Right atrium auricular region (tissue), 2 donors: ENCODE measurements around the gene CCL4. TPM values are rescaled to one million over a fixed set of nuclear protein-coding genes. Genes with fewer than 3 reads are reported as not detected.
"Not testable (repeated sequence)": the region's sequence is repeated elsewhere in the genome, so short reads cannot be mapped to it uniquely, and the experiment has no call there.

ENCODE experiments used
- DNase-seq: peaks from one replicate; pipeline ENCODE4 v3.0.0-alpha.2; 2019; ENCODE audit warnings: low spot score
- H3K27ac ChIP-seq, 2 donors: fragments of 200-600 bp; sonication (generic); 1 replicate in 1 of 2; 2 replicates in 1 of 2; pipeline ENCODE4 v1.5.1; 2016 to 2019
- H3K27me3 ChIP-seq, 2 donors: fragments of 200-600 bp; sonication (generic); one replicate each; pipeline versions ENCODE4 v1.5.1 to v1.6.0; 2017 to 2019
- H3K36me3 ChIP-seq: fragments of 200-600 bp; sonication (generic); one replicate; pipeline ENCODE4 v1.5.1; 2016
- H3K4me1 ChIP-seq, 2 donors: fragments of 200-600 bp; sonication (generic); one replicate each; pipeline versions ENCODE4 v1.5.1 to v1.6.0; 2017 to 2019
- H3K4me3 ChIP-seq, 2 donors: fragments of 200-600 bp; sonication (generic); 1 replicate in 1 of 2; 2 replicates in 1 of 2; pipeline ENCODE4 v1.5.1; 2017 to 2019; ENCODE audit warnings: mild to moderate bottlenecking in 1 of 2, moderate library complexity in 1 of 2
- H3K9me3 ChIP-seq, 2 donors: fragments of 200-600 bp; sonication (generic); one replicate each; pipeline ENCODE4 v1.5.1; 2019
- CTCF ChIP-seq, 2 donors: fragments of 200-600 bp; sonication (generic); IDR thresholded peaks; one replicate each; pipeline ENCODE4 v1.5.1; 2019; ENCODE audit warnings: antibody characterized with exemption in 2 of 2
- total RNA-seq, 2 donors: library from RNA; depleted of rRNA; stranded (reverse); fragments of >200 nt; gene quantifications; one replicate each; pipeline ENCODE4 v1.1.0, GENCODE V29; 2016

The CCL4 gene
- total RNA-seq, 2 donors from 2014 or later: 1.7 to 2.8 TPM

GRCh38 chr17:36104701-36105181 is 1.1 kb downstream of the CCL4 start:
- Histone ChIP-seq H3K27me3 (no peaks in the 10 kb centered on the region), H3K27ac (no peak overlapping the region), H3K36me3 (no peaks in the 10 kb centered on the region), H3K9me3 (no peaks in the 10 kb centered on the region), H3K4me1 (no peaks in the 10 kb centered on the region), H3K4me3 (no peak overlapping the region)
- DNase-seq: no peak
- no peak for TF ChIP-seq CTCF (IDR thresholded peaks at IDR 0.05)

GRCh38 chr17:36105781-36106492 is 2.3 kb downstream of the CCL4 start:
- H3K4me3 ChIP-seq: no peak overlapping the region

GRCh38 chr17:36106493-36106835 is 2.8 kb downstream of the CCL4 start:
- Histone ChIP-seq H3K9me3 (no peaks in the 10 kb centered on the region), H3K27me3 (no peaks in the 10 kb centered on the region), H3K4me3 (no peak overlapping the region), H3K36me3 (no peaks in the 10 kb centered on the region), H3K27ac (no peak overlapping the region), H3K4me1 (no peaks in the 10 kb centered on the region)
- TF ChIP-seq CTCF (IDR thresholded peaks at IDR 0.05): no peak
- no peak for DNase-seq

More at GRCh38 chr17:36105781-36106492, 2.3 kb downstream of the CCL4 start:
- H3K4me1 ChIP-seq: no peaks in the 10 kb centered on the region
- no peak overlapping the region for H3K27ac ChIP-seq
- no peak for TF ChIP-seq CTCF (IDR thresholded peaks at IDR 0.05)
- H3K9me3 ChIP-seq: no peaks in the 10 kb centered on the region
- no peaks in the 10 kb centered on the region for H3K27me3 ChIP-seq
- no peaks in the 10 kb centered on the region for H3K36me3 ChIP-seq
- no peak for DNase-seq

GRCh38 chr17:36107660-36108059 is 4.0 kb downstream of the CCL4 start:
- Histone ChIP-seq H3K36me3 (no peaks in the 10 kb centered on the region), H3K9me3 (no peaks in the 10 kb centered on the region), H3K4me3 (no peak overlapping the region), H3K27ac (no peak overlapping the region), H3K4me1 (no peaks in the 10 kb centered on the region), H3K27me3 (no peaks in the 10 kb centered on the region)
- no peak for TF ChIP-seq CTCF (IDR thresholded peaks at IDR 0.05)
- no peak for DNase-seq

GRCh38 chr17:36108265-36108664 is 4.6 kb downstream of the CCL4 start:
- H3K27me3 ChIP-seq, H3K4me1 ChIP-seq, H3K9me3 ChIP-seq, H3K27ac ChIP-seq, DNase-seq, H3K36me3 ChIP-seq, H3K4me3 ChIP-seq: not testable (repeated sequence)

- no peaks in the 10 kb centered on the region for H3K9me3 ChIP-seq
- H3K36me3 ChIP-seq: no peaks in the 10 kb centered on the region
- no peaks in the 10 kb centered on the region for H3K4me1 ChIP-seq
- no peak for TF ChIP-seq CTCF (IDR thresholded peaks at IDR 0.05)
- H3K4me3 ChIP-seq: no peak overlapping the region
- no peaks in the 10 kb centered on the region for H3K27me3 ChIP-seq
- no peak overlapping the region for H3K27ac ChIP-seq
- no peak for DNase-seq
Observed at GRCh38 chr17:36111068-36111490, 7.5 kb downstream of the CCL4 start.
